ENCODE results near the gene SLAMF1.
A peak's percentile ranks its signal among the peaks of the same experiment; 100 is the strongest.

Gene SLAMF1

GRCh38 chr1:160625321-160625720 is 21.5 kb downstream of the SLAMF1 start:
- DNase-seq (ENCODE audit: low spot score): no peak

- DNase-seq (ENCODE audit: low spot score): no peak
Observed at GRCh38 chr1:160624464-160624863, 22.4 kb downstream of the SLAMF1 start.

GRCh38 chr1:160623862-160624261 is 23.0 kb downstream of the SLAMF1 start:
- DNase-seq (ENCODE audit: low spot score): no peak

GRCh38 chr1:160623227-160623633 is 23.6 kb downstream of the SLAMF1 start:
- no peak for DNase-seq (ENCODE audit: low spot score)

GRCh38 chr1:160622501-160623226 is 24.2 kb downstream of the SLAMF1 start:
- no peak for DNase-seq (ENCODE audit: low spot score)

- no peak for DNase-seq (ENCODE audit: low spot score)
Observed at GRCh38 chr1:160621633-160622413, 25.0 kb downstream of the SLAMF1 start.

GRCh38 chr1:160620942-160621632 is 25.8 kb downstream of the SLAMF1 start:
- no peak for DNase-seq (ENCODE audit: low spot score)

- DNase-seq (ENCODE audit: low spot score): no peak
Observed at GRCh38 chr1:160619742-160620277, 27.0 kb downstream of the SLAMF1 start.

- no peak for DNase-seq (ENCODE audit: low spot score)
Observed at GRCh38 chr1:160618763-160619274, 28.0 kb downstream of the SLAMF1 start.

- DNase-seq (ENCODE audit: low spot score): no peak
Observed at GRCh38 chr1:160618327-160618726, 28.5 kb downstream of the SLAMF1 start.

GRCh38 chr1:160615660-160616059 is 31.2 kb downstream of the SLAMF1 start:
- DNase-seq (ENCODE audit: low spot score): no peak

GRCh38 chr1:160614410-160614809 is 32.4 kb downstream of the SLAMF1 start:
- no peak for DNase-seq (ENCODE audit: low spot score)

- DNase-seq (ENCODE audit: low spot score): no peak
Observed at GRCh38 chr1:160612613-160613218, 34.1 kb downstream of the SLAMF1 start.

GRCh38 chr1:160610569-160611242 is 36.1 kb downstream of the SLAMF1 start:
- no peak for DNase-seq (ENCODE audit: low spot score)

GRCh38 chr1:160608941-160609340 is 37.9 kb downstream of the SLAMF1 start:
- no peak for DNase-seq (ENCODE audit: low spot score)

- no peak for DNase-seq (ENCODE audit: low spot score)
Observed at GRCh38 chr1:160608514-160608913, 38.3 kb downstream of the SLAMF1 start.

GRCh38 chr1:160608057-160608456 is 38.8 kb downstream of the SLAMF1 start:
- no peak for DNase-seq (ENCODE audit: low spot score)

- no peak for DNase-seq (ENCODE audit: low spot score)
Observed at GRCh38 chr1:160607672-160608032, 39.2 kb downstream of the SLAMF1 start.

GRCh38 chr1:160607011-160607671 is 39.7 kb downstream of the SLAMF1 start:
- peak; percentile 82 for DNase-seq (ENCODE audit: low spot score)

- no peak for DNase-seq (ENCODE audit: low spot score)
Observed at GRCh38 chr1:160606611-160607010, 40.2 kb downstream of the SLAMF1 start.
